HK-2 (cell line): ENCODE measurements around the gene UBE3C.

Experiments
- DNase-seq: peaks from one replicate; pipeline ENCODE4 v3.0.0-alpha.2; 2018; ENCODE audit not compliant: unreplicated experiment

The UBE3C gene

DNA sequence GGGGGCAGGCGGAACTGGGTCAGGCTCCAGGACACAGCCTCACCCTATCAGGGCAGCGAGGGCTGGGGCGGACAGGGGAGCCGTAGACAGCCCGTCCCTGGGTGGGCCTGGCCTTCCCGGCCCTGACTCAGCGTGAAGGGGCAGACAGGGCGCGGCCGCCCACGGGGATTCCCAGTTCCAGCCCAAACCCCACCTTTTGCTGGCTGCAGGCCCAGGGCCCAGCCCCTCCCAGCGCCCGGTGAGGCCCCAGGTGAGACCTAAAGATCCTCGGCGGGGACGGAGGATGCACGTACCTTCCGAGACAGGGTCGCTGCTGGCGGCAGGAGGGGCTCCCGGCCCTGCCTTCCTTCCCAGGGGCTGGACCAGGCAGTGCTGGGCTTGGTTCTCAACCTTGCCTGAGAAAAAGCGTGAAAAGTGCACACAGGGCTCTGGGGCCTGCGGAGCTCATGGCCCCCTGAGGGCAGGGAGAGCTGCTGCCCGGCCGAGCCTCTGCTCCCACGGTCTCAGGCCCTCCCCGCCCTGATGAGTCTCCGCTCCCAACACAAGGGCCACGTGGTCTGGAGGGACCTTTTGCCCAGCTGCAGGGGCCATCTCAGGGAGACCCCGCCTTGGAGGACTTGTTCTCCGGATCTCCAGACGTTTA, 154.2 kb downstream of the UBE3C start:
- no peak for DNase-seq

GRCh38 chr7:157293413-157293788, 154.7 kb downstream of the UBE3C start:
- DNase-seq = no peak

DNA sequence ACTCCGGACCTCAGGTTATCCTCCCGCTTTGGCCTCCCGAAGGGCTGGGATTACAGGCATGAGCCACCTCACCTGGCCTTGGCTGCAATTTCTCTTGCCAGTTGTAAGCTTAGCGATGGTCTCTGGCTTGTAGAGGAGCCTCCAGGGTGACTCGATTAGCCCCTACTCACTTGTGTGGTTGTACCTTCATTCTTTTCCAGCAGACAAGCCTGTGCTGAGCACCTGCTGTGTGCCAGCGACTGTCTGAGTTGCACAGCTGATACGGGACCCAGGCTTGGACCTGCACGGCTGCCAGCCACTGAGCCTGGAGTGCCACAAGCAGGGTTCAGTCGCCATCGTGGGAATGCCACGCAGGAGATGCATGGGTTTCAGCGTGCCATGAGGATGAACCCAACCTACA, 156.0 kb downstream of the UBE3C start:
- no peak for DNase-seq

GRCh38 chr7:157295338-157295737, 156.6 kb downstream of the UBE3C start:
- DNase-seq = no peak

- DNase-seq = no peak
Measured at GRCh38 chr7:157297185-157297584, 158.5 kb downstream of the UBE3C start.

GRCh38 chr7:157299317-157299612, 160.5 kb downstream of the UBE3C start:
- DNase-seq = no peak

GRCh38 chr7:157299613-157300368, 161.1 kb downstream of the UBE3C start:
- DNase-seq = no peak

GRCh38 chr7:157300369-157300825, 161.7 kb downstream of the UBE3C start:
- DNase-seq = no peak

GRCh38 chr7:157301610-157302120, 162.9 kb downstream of the UBE3C start:
- DNase-seq = no peak

GRCh38 chr7:157306846-157307838, 168.4 kb downstream of the UBE3C start:
- DNase-seq = no peak

- peak; percentile 54 for DNase-seq
Measured at GRCh38 chr7:157309988-157310668, 171.4 kb downstream of the UBE3C start.

DNA sequence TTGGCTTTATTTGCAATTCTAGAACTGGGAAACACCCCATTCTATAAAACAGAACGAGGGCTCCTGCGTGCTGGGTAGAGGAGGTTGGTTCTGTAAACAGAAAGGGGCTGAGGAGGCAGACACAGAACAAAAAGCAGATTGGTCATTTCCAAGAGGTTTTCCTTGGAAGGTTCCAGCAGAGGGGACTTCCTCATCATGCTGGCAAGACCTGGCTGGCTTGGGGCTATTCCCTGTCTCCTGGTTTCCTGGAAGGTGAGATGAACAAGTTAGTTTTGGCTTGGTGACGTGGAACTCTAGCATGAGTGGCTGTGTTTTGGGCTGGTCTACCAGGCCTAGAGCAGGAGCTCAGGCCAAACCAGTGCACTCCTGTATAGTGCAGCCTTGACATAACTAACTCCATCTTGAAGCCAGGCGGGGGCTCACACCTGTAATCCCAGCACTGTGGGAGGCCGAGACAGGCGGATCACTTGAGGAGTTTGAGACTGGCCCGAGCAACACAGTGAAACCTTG, 172.0 kb downstream of the UBE3C start:
- DNase-seq = no peak

GRCh38 chr7:157312941-157313340, 174.2 kb downstream of the UBE3C start:
- no peak for DNase-seq

- DNase-seq = no peak
Measured at GRCh38 chr7:157313645-157314044, 174.9 kb downstream of the UBE3C start.

DNA sequence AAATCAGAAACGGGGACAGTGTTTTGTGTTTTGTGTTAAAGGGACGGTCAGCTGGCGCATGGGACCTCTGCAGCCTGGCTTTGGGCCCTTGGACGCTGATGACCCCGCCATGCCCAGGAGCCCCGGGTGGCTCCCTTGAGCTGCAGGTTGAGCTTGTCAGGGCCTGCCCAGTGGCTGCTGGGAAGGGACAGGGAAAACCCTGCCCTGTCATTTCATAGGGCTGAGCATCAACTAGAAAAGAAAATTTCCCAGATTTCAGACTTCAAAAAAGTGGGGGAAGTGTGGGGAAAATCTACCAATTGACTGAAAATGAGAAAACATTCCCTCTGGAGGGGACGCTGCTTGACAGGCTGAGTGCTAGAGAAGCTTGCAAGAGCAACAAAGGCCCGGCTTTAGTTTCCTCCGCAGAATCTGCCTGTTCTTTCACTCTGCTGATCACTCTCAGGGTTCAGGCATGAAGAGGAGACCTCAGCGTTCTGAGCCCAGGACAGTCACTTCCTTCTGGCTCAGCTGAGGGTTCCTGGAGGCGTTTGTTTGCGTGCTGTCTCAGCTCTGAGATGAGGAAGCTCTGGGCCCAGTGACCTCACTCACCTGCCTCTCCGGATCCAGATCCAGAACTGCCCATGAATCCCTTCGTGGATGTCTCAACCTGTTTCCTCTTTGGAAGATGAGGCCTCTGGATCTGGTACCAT, 179.4 kb downstream of the UBE3C start:
- no peak for DNase-seq
